K562 (cell line): Measurements from ENCODE around the gene DGCR8. TPM values are rescaled to one million over a fixed set of nuclear protein-coding genes. Genes with fewer than 3 reads are reported as not detected.

ENCODE experiments used
- GTF2B ChIP-seq: IDR thresholded peaks from 2 replicates; pipeline ENCODE4 v1.6.1; 2011; ENCODE audit not compliant: insufficient read length; ENCODE audit errors: extremely low read depth
- MAZ ChIP-seq, 2 experiments: fragments of 450-650 bp in 1 of 2; sonication (generic) in 1 of 2; formaldehyde crosslinking; IDR thresholded peaks in 1 of 2; conservative IDR thresholded peaks in 1 of 2; 2 replicates each; pipeline versions ENCODE4 v1.4.0 to v1.5.0; 2020; ENCODE audit warnings: mild to moderate bottlenecking in 1 of 2, missing genetic modification reagents in 1 of 2
- OTX1 ChIP-seq: fragments of 450-650 bp; formaldehyde crosslinking; IDR thresholded peaks from 2 replicates; pipeline ENCODE4 v1.4.0; 2022; ENCODE audit warnings: mild to moderate bottlenecking
- PHB ChIP-seq: fragments of 250-450 bp; sonication (Bioruptor Pico); IDR thresholded peaks from 2 replicates; pipeline ENCODE4 v1.5.0; 2021
- POLR2AphosphoS5 ChIP-seq: IDR thresholded peaks from 2 replicates; pipeline ENCODE4 v1.6.1; 2011; ENCODE audit warnings: mild to moderate bottlenecking, low read depth, low read length, moderate library complexity; ENCODE audit not compliant: control insufficient read depth, insufficient read depth
- RB1 ChIP-seq: fragments of 450-650 bp; IDR thresholded peaks from 2 replicates; pipeline ENCODE4 v1.6.1; 2017; ENCODE audit warnings: low read depth, mild to moderate bottlenecking
- SIRT6 ChIP-seq: IDR thresholded peaks from one replicate; pipeline ENCODE4 v1.6.1; 2012; ENCODE audit warnings: low read depth, mild to moderate bottlenecking, control low read depth, inconsistent platforms, low read length, moderate library complexity
- TAF15 ChIP-seq: fragments of 200-400 bp; formaldehyde crosslinking; IDR thresholded peaks from 2 replicates; pipeline ENCODE4 v1.6.1; 2017; ENCODE audit warnings: mild to moderate bottlenecking, low read depth, low read length, moderate library complexity
- THAP12 ChIP-seq: fragments of 250-450 bp; sonication (Bioruptor Pico); IDR thresholded peaks from 2 replicates; pipeline ENCODE4 v1.9.0; 2021; ENCODE audit warnings: mild to moderate bottlenecking, inconsistent platforms
- THRB ChIP-seq: fragments of 450-650 bp; formaldehyde crosslinking; conservative IDR thresholded peaks from 2 replicates; pipeline ENCODE4 v1.4.0; 2022; ENCODE audit warnings: mild to moderate bottlenecking, missing genetic modification characterization
- ZNF175 ChIP-seq: fragments of 200-800 bp; sonication (Bioruptor generic); IDR thresholded peaks from 2 replicates; pipeline ENCODE4 v1.6.1; 2016; ENCODE audit warnings: low read depth, mild to moderate bottlenecking, missing genetic modification characterization, missing compliant biosample characterization
- ZNF263 ChIP-seq: sonication (generic); formaldehyde crosslinking; IDR thresholded peaks from 2 replicates; pipeline ENCODE4 v1.8.0; 2022; ENCODE audit warnings: mild to moderate bottlenecking, missing genetic modification reagents, borderline replicate concordance
- ZNF347 ChIP-seq: fragments of 450-650 bp; formaldehyde crosslinking; IDR thresholded peaks from 2 replicates; pipeline ENCODE4 v1.4.0; 2020; ENCODE audit warnings: low read depth, mild to moderate bottlenecking, moderate library complexity
- ZNF695 ChIP-seq: fragments of 450-650 bp; formaldehyde crosslinking; IDR thresholded peaks from 2 replicates; pipeline ENCODE4 v1.4.0; 2020; ENCODE audit warnings: mild to moderate bottlenecking, moderate library complexity
- polyA plus RNA-seq, 8 experiments: library from polyadenylated mRNA; depleted of rRNA in 4 of 8; stranded (reverse) in 5 of 8; unstranded in 3 of 8; fragments of >200 nt; fragmentation: Nextera tagmentation in 2 of 8; fragmentation: Illumina TruSeq in 1 of 8; extraction: Ambion mirVana in 2 of 8; extraction: Trizol in 1 of 8; gene quantifications; 2 replicates each; pipeline versions ENCODE4 v1.2.1 to v1.2.3, GENCODE V29; 2011 to 2014; ENCODE audit warnings: inconsistent platforms in 1 of 8, missing spikeins in 1 of 8
- total RNA-seq, 7 experiments: library from RNA; depleted of rRNA in 6 of 7; stranded (reverse); fragments of >200 nt in 6 of 7; fragmentation: Illumina TruSeq in 2 of 7; extraction: Trizol in 2 of 7; gene quantifications; 2 replicates each; pipeline versions ENCODE4 v1.2.1 to v1.2.3, GENCODE V29; 2011 to 2021; ENCODE audit warnings: low replicate concordance in 1 of 7

The DGCR8 gene
- total and polyA plus RNA-seq, 9 of the 15 experiments (the other 6 are each of a cell fraction or from before 2014, with no cell fraction given), result 5.9 to 144 (median 80.1) TPM

- TF ChIP-seq ZNF695 (CRISPR knock-in tag) (peak; percentile 71; the same call in 1 of the 2 replicates), POLR2AphosphoS5 (peak; percentile 79; the same call in 1 of the 2 replicates), RB1 (peak; percentile 22; the same call in 1 of the 2 replicates), SIRT6 (peak; percentile 68), OTX1 (CRISPR knock-in tag) (peak; percentile 77; the same call in 1 of the 2 replicates), MAZ (CRISPR knock-in tag; conservative IDR thresholded peaks at IDR 0.05 in 1 of 2, IDR thresholded peaks at IDR 0.05 in 1 of 2) (0 out of 4 replicates have a peak, but pooled peaks of 1 of the 2 experiments have one; percentile 43), ZNF263 (CRISPR knock-in tag) (no peak), TAF15 (peak; percentile 88; the same call in 1 of the 2 replicates), THRB (CRISPR knock-in tag) (peak; percentile 82), ZNF347 (CRISPR knock-in tag) (peak; percentile 51; the same call in 1 of the 2 replicates), ZNF175 (CRISPR knock-in tag) (no peak), THAP12 (CRISPR knock-in tag) (peak; percentile 84), GTF2B (no peak), PHB (0 out of 2 replicates have a peak, but pooled peaks have one; percentile 13)
- TF ChIP-seq, all 486 proteins: peak for 59
Measured at GRCh38 chr22:20127318-20127868, 47.4 kb downstream of the DGCR8 start (continued).
